DMS53 (cell line): ENCODE results near the gene ASCL5.
"Not testable (repeated sequence)": the region's sequence is repeated elsewhere in the genome, so short reads cannot be mapped to it uniquely, and the experiment has no call there.

Experiments used
- DNase-seq: peaks from one replicate; lab custom pipeline; 2025; lab: John Stamatoyannopoulos, UW

The ASCL5 gene

GRCh38 chr1:201126832-201127754 lies at the start of gene ASCL5:
Gene ASCL5 (minus strand): TSS chr1:201127184. CDS start chr1:201115372, 11,812 bp downstream.
- peak; percentile 97 for DNase-seq

GRCh38 chr1:201175820-201176500 lies 49.0 kb upstream of the ASCL5 start:
- no peak for DNase-seq

- DNase-seq, result peak; percentile 42
Measured at GRCh38 chr1:201173736-201174135, 46.8 kb upstream of the ASCL5 start.

GRCh38 chr1:201172999-201173610 lies 46.1 kb upstream of the ASCL5 start:
- DNase-seq, result peak; percentile 66

- DNase-seq, result no peak
Measured at GRCh38 chr1:201172326-201172725, 45.3 kb upstream of the ASCL5 start.

- peak; percentile 98 for DNase-seq
Measured at GRCh38 chr1:201171063-201172036, 44.4 kb upstream of the ASCL5 start.

- DNase-seq, result peak; percentile 100
Measured at GRCh38 chr1:201170533-201171062, 43.6 kb upstream of the ASCL5 start.

GRCh38 chr1:201169971-201170532 lies 43.1 kb upstream of the ASCL5 start:
- DNase-seq, result peak; percentile 56

GRCh38 chr1:201169203-201169602 lies 42.2 kb upstream of the ASCL5 start:
- no peak for DNase-seq

- peak; percentile 94 for DNase-seq
Measured at GRCh38 chr1:201167041-201167991, 40.3 kb upstream of the ASCL5 start.

GRCh38 chr1:201164645-201165044 lies 37.7 kb upstream of the ASCL5 start:
- no peak for DNase-seq

GRCh38 chr1:201163707-201164106 lies 36.7 kb upstream of the ASCL5 start:
- no peak for DNase-seq

- DNase-seq, result not testable (repeated sequence)
Measured at GRCh38 chr1:201163036-201163435, 36.1 kb upstream of the ASCL5 start.

- no peak for DNase-seq
Measured at GRCh38 chr1:201157949-201158348, 31.0 kb upstream of the ASCL5 start.

GRCh38 chr1:201156819-201157218 lies 29.8 kb upstream of the ASCL5 start:
- peak; percentile 27 for DNase-seq

GRCh38 chr1:201156346-201156745 lies 29.4 kb upstream of the ASCL5 start:
- DNase-seq, result no peak

GRCh38 chr1:201155354-201155753 lies 28.4 kb upstream of the ASCL5 start:
- DNase-seq, result no peak

- peak; percentile 98 for DNase-seq
Measured at GRCh38 chr1:201154389-201155165, 27.6 kb upstream of the ASCL5 start, which contains the start of gene TMEM9. Gene TMEM9 (minus strand): TSS chr1:201154474. CDS start chr1:201153923, 551 bp downstream.
